ENCODE data around the gene MYH9.

- no peak for TF ChIP-seq CTCF (conservative IDR thresholded peaks at IDR 0.05)
- no peak for TF ChIP-seq EZH2 (IDR thresholded peaks at IDR 0.05; ENCODE audit: low read depth)
Observed at GRCh38 chr22:36343720-36344105, 44.1 kb downstream of the MYH9 start.
